Hematopoietic multipotent progenitor cell treated with erythropoietin and hydrocortisone succinate and interleukin-3 and kit ligand, for 8 days (in vitro differentiated cells): ENCODE measurements around the gene TMEM186.
"Not testable (repeated sequence)": the region's sequence is repeated elsewhere in the genome, so short reads cannot be mapped to it uniquely, and the experiment has no call there.

Experiments
- DNase-seq: peaks from one replicate; pipeline ENCODE4 v3.0.0-alpha.2; 2015

The TMEM186 gene

DNA sequence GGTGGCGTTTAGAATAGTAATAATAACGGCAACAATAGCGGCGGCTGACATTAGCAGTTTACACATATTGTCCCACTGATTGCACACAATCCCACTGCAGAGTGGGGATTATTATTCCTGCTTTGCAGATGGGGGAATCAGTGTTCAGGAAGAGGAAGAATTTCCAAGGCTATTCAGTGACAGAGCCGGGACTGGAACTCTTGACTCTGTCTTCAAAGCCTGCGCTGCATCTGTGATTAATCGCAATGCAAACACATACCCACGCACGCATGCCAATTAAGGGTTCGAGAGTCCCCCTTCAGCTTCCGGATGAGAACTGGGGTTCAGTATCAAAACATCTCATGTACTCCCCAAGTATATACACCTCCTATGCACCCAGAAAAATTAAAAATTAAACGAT lies 29.2 kb downstream of the TMEM186 start:
- DNase-seq, result no peak

DNA sequence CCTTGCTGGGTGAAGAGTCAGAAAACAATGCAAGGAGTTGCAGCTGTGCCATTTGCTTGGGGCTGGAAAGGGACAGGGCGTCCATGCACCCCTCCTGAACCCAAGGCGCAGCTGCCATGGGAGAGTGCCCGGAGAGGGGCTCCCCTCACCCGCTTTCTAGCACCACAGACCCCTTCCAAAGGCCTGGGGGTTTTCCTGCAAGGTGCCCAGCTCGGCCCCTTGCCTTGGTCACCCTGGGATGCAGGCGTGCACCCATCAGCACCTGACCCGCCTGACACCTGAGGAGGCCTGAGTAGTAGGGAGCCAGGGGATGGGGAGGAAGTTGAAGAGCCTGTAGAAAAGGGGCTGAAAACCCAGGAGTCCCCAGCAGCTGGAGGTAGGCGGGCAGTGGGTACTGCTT lies 30.3 kb downstream of the TMEM186 start:
- DNase-seq, result no peak

DNA sequence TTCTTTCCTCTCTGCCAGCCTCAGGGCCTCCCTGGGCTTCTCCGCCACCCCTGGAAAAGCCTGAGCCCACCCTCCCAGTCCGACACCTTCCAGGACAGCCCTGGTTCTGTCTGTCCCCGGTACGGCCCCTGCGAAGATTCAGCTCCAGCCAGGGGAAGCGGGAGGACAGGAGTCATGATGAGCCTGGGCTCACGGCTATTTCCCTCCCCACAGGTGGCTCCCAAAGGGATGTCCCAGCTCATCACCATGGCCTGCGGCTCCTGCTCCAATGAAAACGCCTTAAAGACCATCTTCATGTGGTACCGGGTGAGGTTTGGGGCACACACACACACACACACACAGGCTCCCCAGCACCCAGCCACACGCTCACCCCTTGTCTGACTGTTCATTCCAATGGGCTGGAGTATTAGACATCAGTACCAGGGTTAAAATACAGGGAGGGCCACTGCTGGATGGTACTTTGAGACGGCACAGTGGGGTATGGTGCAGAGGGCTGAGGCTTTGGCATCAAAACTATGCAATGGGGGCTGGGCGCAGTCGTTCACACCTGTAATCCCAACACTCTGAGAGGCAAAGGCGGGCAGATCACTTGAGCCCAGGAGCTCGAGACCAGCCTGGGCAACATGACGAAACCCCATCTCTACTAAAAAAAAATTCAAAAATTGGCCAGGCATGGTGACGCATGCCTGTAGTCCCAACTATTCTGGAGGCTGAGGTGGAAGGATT lies 32.8 kb downstream of the TMEM186 start:
- DNase-seq, result no peak

DNA sequence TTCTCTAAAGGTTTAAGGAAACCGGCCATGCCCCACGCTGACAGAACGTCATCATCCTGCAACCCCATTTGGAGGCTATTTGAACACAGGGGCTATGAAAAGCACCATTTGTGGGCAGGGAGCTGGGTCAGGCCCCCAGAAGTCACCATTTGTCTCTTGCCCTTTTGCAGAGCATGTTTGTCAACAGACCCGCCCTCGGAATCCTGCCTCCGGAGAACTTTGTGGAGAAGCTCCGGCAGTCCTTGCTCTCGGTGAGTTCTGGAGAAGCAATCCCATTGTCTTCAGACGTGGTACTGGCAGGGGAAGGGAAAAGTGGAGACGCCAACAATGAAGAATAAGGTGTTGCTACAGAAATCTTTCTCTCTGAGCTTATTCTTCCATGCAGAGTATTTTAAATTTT lies 33.5 kb downstream of the TMEM186 start:
- no peak for DNase-seq

DNA sequence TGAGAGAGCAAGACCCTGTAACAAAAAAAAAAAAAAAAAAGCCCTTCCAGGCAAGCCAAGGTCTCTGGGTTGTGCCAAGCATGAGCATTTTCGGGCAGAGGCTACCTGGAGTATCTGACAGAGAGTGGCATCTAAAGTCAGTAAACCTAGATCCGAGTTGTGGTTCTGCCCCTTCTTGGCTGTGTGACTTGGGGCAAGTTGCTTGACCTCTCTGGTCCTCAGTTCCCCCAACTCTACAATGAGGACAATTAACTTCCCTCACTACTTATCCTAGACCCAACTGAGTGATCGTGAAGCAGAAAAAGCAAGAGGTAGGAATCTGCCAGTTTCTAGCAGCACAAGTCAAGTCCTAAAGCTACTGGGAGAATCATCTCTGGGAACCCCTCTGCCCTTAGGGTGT lies 34.4 kb downstream of the TMEM186 start:
- DNase-seq, result no peak

DNA sequence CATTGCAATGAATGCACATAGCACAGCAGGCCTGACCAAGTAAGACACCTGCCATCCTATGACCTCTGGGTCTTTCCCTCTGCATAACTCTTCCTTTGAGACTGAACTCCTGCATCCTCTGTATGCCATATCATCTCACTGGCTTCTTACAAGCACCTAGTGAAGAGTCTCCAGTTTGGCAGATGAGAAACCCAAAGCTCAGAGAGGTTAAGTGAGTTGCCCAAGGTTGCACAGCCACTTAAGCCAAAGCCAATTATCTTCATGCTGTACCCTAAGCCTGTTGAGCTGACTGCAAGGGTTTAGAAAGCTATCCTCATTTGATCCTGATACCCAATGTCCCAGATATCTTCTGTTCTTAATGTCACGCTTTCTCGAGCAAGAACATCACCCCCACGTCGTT lies 35.2 kb downstream of the TMEM186 start:
- DNase-seq, result no peak

- DNase-seq, result no peak
Observed at GRCh38 chr16:8761078-8761477, 36.4 kb downstream of the TMEM186 start.

DNA sequence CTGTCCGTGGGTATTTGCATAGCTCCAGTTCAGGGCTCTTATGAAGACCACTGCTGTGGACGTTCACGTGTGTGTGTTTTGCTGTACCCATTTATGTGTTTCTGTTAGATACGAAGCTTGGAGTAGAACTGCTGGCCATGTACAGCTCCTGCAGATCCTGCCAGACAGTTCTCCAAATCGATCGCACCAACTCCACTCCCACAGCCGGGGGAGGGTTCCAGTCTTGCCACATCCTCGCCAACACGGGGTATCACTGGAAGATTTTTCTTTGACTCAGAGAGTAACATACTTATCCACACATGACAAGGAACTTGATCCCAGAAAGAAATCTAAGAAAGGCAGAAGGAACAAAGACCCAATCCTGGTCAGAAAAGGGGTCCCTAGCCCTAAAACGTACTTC lies 37.4 kb downstream of the TMEM186 start:
- no peak for DNase-seq

GRCh38 chr16:8758022-8758421 lies 39.4 kb downstream of the TMEM186 start:
- DNase-seq, result no peak

DNA sequence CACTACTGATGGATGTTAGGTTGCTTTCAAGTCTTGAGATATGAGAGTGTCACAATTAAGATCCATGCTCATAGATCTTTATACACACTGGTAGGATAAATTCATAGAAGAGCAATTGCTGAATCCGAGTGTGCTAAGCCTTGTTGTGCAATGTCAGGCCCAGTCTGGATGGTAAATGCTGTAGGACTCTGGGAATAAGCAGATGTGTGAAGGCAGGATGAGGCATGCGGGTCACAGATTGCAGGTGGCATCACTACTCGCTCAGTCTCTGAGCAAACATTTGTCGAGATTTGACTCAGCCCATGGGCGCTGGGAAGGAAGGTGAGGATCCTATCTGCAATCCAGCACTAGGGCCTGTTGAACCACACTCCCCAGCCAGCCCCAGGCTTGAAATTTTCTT lies 40.7 kb downstream of the TMEM186 start:
- DNase-seq, result no peak

- no peak for DNase-seq
Observed at GRCh38 chr16:8753416-8754054, 43.9 kb downstream of the TMEM186 start.

- no peak for DNase-seq
Observed at GRCh38 chr16:8752706-8753105, 44.7 kb downstream of the TMEM186 start.

DNA sequence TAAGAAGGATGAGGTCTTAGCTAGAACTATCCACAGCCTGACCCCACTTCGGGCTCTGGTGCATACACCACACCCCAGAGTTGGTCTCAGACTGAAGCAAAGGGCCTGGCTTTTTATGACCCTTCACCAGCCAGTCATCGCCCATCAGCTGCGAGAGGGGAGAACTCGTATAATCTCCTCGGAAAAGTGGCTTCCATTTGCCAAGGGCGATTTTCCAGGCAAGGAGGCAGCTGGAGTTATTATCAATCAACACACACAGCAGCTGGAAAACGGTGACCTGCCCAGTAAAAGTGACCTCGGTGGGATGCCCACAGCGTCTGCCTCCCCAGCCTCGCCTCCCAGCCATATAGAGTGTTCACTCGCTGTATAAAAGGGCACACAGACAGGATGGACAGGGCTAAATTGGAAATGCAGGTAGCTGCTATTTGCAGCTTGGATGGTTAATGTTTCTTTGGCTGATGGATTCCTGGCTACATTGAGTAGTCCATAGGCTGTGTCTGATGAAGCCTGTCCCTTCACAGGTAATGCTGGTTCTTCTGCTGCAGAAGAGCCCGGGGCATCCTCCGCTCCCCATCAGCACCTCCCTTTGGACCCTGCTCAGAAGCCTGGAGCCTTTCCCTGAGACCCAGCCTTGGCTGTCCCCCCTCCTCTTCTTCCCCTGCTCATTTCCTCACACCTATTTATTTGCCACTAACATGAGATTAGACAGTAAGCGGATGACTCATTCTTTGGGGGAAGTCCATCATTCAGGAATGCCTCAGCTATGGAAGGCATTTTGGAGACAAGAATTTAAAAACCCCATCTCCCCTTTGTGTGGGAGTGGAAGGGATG lies 45.7 kb downstream of the TMEM186 start:
- DNase-seq, result no peak

DNA sequence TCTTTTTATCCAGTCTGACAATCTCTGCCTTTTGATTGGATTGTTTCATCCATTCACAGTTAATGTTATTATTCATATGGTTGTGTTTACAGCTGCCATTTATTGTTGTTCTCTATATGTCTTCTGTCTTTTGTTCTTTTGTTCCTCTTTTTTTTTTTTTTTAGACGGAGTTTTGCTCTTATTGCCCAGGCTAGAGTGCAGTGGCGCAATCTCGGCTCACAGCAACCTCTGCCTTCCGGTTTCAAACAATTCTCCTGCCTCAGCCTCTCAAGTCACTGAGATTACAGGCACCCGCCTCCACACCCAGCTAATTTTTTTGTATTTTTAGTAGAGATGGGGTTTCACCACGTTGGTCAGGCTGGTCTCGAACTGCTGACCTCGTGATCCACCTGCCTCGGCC lies 48.5 kb downstream of the TMEM186 start:
- DNase-seq, result not testable (repeated sequence)
